Mesodermal cell (in vitro differentiated cells): ENCODE results near the gene EFCAB6.

Experiments used
- H3K27ac ChIP-seq: 2 replicates; pipeline ENCODE4 v1.7.0; 2013; ENCODE audit warnings: mild to moderate bottlenecking, low read depth, low read length, moderate library complexity; ENCODE audit not compliant: severe bottlenecking
- H3K36me3 ChIP-seq: 2 replicates; pipeline ENCODE4 v1.7.1; 2013; ENCODE audit warnings: mild to moderate bottlenecking, low read length, moderate library complexity; ENCODE audit not compliant: control insufficient read depth, insufficient read depth
- H3K4me1 ChIP-seq: one replicate; pipeline ENCODE4 v1.7.1; 2013; ENCODE audit warnings: mild to moderate bottlenecking, low read length; ENCODE audit not compliant: insufficient read depth, control insufficient read depth, poor library complexity, severe bottlenecking
- H3K4me3 ChIP-seq: 2 replicates; pipeline ENCODE4 v1.7.0; 2013; ENCODE audit warnings: low read length, control low read depth, mild to moderate bottlenecking; ENCODE audit not compliant: insufficient read depth, poor library complexity, severe bottlenecking; ENCODE audit errors: extremely low read depth
- H3K9me3 ChIP-seq: 2 replicates; pipeline ENCODE4 v1.7.1; 2013; ENCODE audit warnings: mild to moderate bottlenecking, low read length, moderate library complexity; ENCODE audit not compliant: control insufficient read depth
- WGBS, 2 experiments: methylation state at CpG; one replicate each; pipeline ENCODE4 v1.1.5; 2013; ENCODE audit warnings: missing lambda C conversion rate in 2 of 2; ENCODE audit not compliant: insufficient coverage in 2 of 2; 5-methylcytosine and 5-hydroxymethylcytosine counted together

Gene EFCAB6

DNA sequence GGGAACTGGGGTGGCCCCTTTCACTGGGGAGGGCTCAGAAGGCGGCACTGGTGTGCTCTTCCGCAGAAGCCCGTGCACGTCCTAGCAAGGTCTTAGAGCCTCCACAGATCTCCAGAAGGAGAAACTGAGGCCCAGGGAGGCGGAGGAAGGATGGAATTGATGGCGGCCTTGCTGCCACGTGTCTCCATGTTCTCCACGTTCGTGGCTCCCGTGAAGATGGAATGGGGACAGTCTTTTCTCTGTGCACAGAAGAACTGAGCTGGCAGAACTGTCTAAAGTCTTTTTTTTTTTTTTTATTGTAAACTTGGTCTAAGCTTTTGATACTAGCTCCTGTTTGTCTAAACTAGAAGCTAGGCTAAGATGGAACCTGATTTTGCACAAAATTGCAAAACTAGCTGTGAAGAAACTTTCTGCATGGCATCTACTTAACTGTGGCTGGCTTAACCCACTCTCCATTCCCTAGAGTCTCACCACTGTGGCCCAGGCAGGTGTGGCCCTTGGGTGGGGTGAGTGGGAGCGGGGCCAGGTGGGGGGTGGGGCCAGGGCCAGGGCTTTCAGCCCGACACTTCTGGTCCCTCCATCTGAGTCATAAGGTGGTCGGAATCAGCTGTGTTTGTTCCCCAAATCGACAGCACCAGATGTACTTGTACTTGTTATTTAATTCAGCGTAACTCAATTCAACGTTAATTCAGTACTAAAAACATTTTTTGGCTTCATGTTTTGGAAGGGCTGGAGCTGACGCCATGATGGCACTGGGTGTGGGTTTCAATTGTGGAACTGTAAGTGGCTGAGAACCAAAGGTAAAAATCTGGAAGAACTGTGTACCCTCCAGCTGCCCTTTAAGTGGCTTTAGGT lies 279.6 kb downstream of the EFCAB6 start:
- Histone ChIP-seq H3K4me3 (no peak overlapping the region), H3K9me3 (no peaks in the 10 kb centered on the region), H3K27ac (no peak overlapping the region), H3K36me3 (no peaks in the 10 kb centered on the region), H3K4me1 (no peaks in the 10 kb centered on the region)
- WGBS, 2 experiments: 92 to 93% methylated on average over 16 of the region's 17 CpGs

DNA sequence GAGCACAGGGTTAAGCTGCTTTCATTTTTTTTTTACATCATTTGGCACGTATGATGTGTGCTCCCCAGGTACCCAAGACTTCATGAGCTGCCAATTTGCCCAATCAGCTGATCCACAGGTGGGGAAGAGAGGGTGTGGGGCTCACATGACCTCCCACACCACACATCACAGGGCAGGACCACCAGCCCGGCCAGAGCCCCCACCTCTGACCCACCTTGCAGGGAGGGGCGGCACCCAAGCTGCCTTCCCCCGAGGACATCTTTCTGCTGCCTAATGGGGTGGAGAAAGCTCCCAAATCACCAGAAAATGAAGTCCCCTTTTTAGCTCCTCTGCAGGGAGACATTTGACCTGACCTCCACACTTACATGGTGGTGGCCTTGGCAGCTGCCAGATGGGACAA lies 280.5 kb downstream of the EFCAB6 start:
- 80% methylated on average over 1 of the region's 4 CpGs; no CpG with 5 or more reads in 1 of the 2 experiments for WGBS, 2 experiments
- Histone ChIP-seq H3K27ac (no peak overlapping the region), H3K36me3 (no peaks in the 10 kb centered on the region), H3K9me3 (no peaks in the 10 kb centered on the region), H3K4me3 (no peak overlapping the region), H3K4me1 (no peaks in the 10 kb centered on the region)

DNA sequence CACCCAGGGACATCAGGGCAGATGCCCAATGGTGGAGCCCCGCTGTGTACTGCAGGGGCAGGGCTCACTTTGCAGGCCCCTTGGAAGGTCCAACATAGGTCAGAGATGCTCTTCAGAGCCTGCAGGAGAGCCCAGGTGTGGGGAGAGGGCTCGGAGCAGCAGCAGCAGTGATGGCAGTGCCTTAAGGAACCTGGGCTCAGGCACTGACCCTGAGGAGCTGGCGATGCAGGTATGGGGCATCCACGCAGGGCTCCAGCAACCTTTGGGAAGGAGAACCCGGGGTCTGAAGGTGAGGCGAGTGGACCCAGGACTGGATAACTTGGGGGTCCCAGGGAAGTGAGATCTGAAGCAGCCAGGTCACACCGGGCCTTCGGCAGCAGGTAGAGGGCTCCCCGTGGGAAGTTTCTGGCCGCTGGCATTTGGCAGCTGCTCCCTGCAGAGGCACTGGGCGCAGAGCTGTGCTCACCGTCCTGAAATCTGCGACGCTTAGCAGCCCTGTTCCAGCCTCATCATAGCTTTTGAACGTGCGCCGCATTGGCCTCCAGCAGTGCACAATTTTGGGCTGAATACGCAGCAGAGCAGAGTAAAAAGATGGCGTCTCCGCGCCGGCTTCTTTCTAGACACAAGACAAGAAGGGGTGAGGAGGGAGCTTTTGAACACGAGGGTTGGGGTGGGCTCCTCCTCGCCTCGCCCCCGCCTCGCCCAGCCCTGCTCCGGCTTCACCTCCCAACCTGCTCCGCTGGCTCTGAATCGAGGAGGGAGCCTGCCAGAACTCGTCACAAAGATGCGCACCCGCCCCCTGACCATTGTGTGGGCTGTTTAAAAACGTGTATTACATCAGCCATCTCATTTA lies 281.5 kb downstream of the EFCAB6 start:
- H3K27ac ChIP-seq: no peak overlapping the region
- no peak overlapping the region for H3K4me3 ChIP-seq
- WGBS, 2 experiments: 85 to 88% methylated on average over 23 to 29 of the region's 34 CpGs
- no peaks in the 10 kb centered on the region for H3K4me1 ChIP-seq
- no peaks in the 10 kb centered on the region for H3K9me3 ChIP-seq
- H3K36me3 ChIP-seq: no peaks in the 10 kb centered on the region

DNA sequence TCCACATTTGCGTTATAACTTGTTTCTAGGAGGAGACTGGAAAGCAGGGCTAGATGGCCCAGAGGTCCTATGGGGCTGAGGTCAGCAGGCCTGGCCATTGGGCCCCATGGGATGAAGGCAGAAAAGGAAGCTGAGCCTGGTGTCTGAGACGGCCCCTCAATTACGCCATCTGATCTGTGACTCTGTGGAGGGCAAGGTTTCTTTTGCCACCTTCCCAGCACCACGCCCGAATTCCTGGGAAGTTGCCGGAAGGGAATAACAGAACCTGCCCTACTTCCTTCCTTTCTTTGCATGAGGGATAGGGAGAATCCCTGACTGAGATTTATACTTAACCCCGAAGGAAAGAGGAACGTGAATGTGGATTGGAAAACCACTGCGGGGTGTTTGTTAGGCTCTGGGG lies 282.2 kb downstream of the EFCAB6 start:
- Histone ChIP-seq H3K9me3 (no peaks in the 10 kb centered on the region), H3K27ac (no peak overlapping the region), H3K36me3 (no peaks in the 10 kb centered on the region), H3K4me3 (no peak overlapping the region), H3K4me1 (no peaks in the 10 kb centered on the region)
- 80 to 88% methylated on average over 6 to 7 of the region's 9 CpGs for WGBS, 2 experiments

DNA sequence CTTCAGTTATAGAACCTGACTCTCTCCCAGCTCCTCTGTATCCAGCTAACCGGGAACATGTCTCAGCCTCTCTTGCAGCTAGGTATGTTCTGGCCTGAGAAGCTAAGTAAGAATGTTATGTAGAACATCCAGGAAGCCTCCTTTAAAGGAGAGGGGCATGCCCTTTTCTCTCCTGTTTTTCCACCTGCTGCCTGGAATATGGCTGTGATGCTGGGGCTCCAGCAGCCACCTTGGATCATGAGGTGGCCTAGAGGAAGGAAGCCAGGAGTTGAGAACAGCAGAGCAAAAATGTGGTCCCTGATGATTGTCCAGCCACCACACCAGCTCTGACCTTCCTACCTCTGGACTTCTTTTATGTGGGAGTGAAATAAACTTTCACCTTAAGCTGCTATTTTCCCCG lies 282.6 kb downstream of the EFCAB6 start:
- no peaks in the 10 kb centered on the region for H3K9me3 ChIP-seq
- no peaks in the 10 kb centered on the region for H3K36me3 ChIP-seq
- WGBS, 2 experiments: 67% methylated on average over 1 of the region's 2 CpGs; no CpG with 5 or more reads in 1 of the 2 experiments
- no peak overlapping the region for H3K27ac ChIP-seq
- H3K4me3 ChIP-seq: no peak overlapping the region
- H3K4me1 ChIP-seq: no peaks in the 10 kb centered on the region

DNA sequence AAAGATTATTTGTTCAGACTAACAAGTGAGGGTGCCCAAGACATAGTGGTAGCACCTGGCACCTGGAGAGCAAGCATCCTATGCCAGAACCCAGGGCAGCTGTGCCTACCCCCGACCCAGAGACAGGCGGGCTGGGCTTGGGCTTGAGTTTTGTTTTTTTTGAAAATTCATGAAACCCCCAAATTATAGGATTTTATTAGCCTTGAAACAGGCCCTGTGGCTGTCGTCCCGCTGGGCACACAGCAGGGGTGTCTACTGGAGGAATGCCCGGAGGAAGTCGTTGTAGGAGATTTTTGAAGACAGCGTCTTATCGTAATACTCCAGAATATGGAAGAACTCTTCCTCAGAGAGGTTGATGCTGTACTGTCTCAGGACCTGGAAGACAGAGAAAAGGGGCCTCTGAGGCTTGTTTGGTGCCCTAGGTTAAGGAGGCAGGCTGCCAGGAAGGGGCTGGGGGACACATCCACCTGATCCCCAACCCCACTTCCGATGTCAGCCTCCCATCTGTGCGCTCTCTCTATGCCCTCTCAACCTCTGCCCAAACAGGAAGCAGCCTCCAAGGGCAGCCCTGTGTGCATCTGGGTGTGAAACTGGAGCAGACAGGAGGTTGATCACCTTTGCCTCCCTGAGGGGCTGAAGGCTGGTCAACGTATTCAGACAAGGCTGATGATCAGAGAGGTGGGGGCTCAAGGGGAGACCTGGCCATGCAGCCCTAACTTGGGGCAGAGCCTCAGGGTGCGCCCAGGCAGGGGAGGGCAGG lies 283.3 kb downstream of the EFCAB6 start:
- H3K9me3 ChIP-seq: no peaks in the 10 kb centered on the region
- H3K27ac ChIP-seq: no peak overlapping the region
- no peaks in the 10 kb centered on the region for H3K36me3 ChIP-seq
- 80 to 86% methylated on average over 7 to 12 of the region's 12 CpGs for WGBS, 2 experiments
- no peak overlapping the region for H3K4me3 ChIP-seq
- H3K4me1 ChIP-seq: no peaks in the 10 kb centered on the region

DNA sequence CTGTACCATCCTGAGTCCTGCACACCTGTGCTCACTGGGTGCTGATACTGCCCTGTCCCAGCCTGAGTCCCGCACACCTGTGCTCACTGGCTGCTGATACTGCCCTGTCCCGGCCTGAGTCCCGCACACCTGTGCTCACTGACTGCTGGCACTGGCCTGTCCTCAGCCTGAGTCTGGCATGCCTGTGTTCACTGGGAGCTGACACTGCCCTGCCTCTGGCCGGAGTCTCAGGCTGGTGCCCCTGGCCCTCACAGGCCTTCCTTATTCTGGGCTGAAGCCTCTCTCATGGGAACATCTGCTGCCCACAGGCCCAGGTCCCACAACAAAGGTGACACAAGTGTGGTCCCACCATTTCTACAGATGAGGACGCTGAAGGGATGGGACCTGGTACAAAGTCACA lies 285.2 kb downstream of the EFCAB6 start:
- Histone ChIP-seq H3K36me3 (no peaks in the 10 kb centered on the region), H3K4me3 (no peak overlapping the region), H3K27ac (no peak overlapping the region), H3K9me3 (no peaks in the 10 kb centered on the region), H3K4me1 (no peaks in the 10 kb centered on the region)
- 92 to 94% methylated on average over 5 of the region's 5 CpGs for WGBS, 2 experiments

DNA sequence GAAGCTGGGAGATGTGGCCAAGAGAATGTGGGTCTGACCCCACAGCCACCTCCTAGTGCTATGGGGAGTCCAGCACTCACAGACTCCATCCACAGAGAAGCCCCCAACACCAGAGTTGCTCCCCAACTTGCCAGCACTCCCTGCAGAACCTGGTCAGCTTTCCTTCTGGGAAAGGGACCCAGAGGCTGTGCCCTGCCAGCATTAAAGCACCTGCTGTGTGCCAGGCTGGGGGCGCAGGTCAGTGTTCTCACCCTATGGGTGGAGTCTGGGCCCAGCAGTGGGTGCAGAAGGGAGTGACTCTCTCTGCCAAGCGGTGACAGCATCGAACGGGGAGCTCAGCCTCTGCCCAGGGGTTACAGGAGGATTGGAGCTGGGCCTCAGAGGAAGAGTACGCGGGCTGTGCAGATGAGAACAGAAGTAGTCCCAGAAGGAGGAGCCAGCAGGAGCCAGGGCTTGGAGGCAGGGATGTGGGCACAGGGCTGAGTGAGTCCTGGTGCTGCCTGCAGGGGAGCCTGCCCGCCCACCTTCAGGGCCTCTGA lies 285.9 kb downstream of the EFCAB6 start:
- WGBS, 2 experiments: 92 to 94% methylated on average over 7 of the region's 7 CpGs
- Histone ChIP-seq H3K4me3 (no peak overlapping the region), H3K4me1 (no peaks in the 10 kb centered on the region), H3K36me3 (no peaks in the 10 kb centered on the region), H3K9me3 (no peaks in the 10 kb centered on the region), H3K27ac (no peak overlapping the region)

DNA sequence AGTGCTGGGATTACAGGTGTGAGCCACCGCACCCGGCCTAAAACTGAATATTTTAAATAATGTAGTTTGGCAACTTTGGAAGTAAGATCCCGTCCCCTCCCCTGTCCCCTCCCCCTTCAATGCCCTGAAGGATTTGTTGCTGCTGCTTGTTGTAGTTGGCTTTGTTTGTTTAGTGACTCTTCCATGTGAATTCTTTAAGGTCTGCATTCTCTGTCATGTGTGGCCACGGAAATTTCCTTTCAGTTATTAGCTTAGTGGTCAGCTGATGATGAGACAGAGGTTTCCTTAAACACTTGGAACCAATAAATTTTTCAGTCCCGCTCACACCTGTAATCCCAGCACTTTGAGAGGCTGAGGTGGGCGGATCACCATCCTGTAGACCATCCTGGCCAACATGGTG lies 290.4 kb downstream of the EFCAB6 start:
- Histone ChIP-seq H3K4me1 (no peaks in the 10 kb centered on the region), H3K27ac (no peak overlapping the region), H3K4me3 (no peak overlapping the region), H3K36me3 (no peaks in the 10 kb centered on the region), H3K9me3 (no peaks in the 10 kb centered on the region)
- WGBS, 2 experiments: 80 to 86% methylated on average over 3 of the region's 6 CpGs

DNA sequence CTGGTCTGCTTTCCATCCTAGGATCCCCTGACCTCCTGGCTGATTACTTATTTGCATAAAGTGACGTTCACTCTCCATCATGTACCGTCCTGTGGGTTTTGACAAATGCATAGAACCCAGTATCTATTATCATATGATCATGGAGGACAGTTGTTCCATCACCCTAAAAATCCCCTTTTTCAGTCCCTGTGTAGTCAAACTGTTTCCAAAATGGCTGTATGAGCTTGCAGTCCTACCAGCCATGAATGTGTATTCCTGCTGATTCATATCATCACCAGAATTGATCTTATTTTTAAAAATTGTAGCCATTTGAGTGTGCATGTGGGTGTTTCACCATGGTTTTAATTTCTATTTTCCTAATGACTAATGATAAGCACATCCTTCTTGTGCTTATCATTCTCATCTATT lies 291.5 kb downstream of the EFCAB6 start:
- H3K36me3 ChIP-seq: no peaks in the 10 kb centered on the region
- no peaks in the 10 kb centered on the region for H3K9me3 ChIP-seq
- no peak overlapping the region for H3K4me3 ChIP-seq
- H3K27ac ChIP-seq: no peak overlapping the region
- WGBS, 2 experiments: 100% methylated on average over 2 of the region's 2 CpGs; no CpG with 5 or more reads in 1 of the 2 experiments
- no peaks in the 10 kb centered on the region for H3K4me1 ChIP-seq
